HG02588 (cell line): ENCODE measurements around the gene DOCK2.
"Not testable (repeated sequence)": the region's sequence is repeated elsewhere in the genome, so short reads cannot be mapped to it uniquely, and the experiment has no call there.

ENCODE experiments used
- ATAC-seq: cut with Tn5 transposase; IDR thresholded peaks from one replicate; pipeline ENCODE4 v1.9.1; 2021; ENCODE audit warnings: mild to moderate bottlenecking, moderate library complexity; ENCODE audit not compliant: unreplicated experiment

The DOCK2 gene

DNA sequence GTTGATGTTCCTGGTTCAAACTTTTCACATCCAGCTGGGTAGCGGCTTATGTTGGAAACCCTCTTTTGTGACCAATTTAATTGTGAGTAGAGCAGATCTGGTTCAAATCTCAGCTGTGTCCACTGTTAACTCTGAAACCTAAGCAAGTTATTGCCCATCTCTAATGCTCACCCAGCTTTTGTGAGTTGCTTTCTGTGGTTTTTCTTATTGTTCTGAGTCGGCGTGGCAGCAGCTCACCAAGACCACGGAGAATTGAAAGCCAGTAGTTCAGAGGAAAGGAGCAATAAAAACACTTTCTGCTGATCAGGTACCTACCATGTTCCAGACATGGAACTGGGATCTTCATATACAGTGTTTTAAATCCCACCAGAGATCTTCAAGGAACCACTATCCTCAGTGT, 114.4 kb downstream of the DOCK2 start:
- ATAC-seq: no peak

DNA sequence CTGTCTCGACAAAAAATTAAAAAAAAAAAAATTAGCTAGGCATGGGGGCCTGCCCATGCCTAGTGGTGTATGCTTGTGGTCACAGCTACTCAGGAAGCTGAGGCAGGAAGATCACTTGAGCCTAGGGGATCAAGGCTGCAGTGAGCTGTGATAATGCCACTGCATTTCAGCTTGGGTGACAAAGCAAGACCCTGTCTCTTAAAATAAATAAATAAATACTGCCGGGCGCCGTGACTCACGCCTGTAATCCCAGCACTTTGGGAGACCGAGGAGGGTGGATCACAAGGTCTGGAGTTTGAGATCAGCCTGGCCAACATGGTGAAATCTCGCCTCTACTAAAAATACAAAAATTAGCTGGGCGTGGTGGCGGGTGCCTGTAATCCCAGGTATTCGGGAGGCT, 115.5 kb downstream of the DOCK2 start:
- not testable (repeated sequence) for ATAC-seq

DNA sequence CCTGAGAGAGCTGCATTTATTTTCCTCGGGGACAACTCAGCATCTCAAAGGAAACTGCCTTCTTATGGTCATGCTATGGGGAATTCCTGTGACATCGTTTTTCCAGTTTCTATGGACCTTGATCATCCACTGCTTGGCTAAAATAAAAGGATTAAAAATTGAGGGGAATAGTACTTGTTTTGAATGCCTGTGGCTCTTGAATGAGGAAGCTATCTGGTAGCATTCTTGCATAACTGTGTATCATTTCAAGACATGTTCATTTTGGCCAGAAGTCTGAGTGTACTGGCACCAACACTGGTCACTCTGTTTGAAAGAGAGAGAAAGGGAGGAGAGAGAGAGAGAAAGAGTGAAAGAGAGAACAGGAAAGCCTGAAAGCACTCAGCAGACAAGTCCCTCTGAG, 116.7 kb downstream of the DOCK2 start:
- no peak for ATAC-seq

DNA sequence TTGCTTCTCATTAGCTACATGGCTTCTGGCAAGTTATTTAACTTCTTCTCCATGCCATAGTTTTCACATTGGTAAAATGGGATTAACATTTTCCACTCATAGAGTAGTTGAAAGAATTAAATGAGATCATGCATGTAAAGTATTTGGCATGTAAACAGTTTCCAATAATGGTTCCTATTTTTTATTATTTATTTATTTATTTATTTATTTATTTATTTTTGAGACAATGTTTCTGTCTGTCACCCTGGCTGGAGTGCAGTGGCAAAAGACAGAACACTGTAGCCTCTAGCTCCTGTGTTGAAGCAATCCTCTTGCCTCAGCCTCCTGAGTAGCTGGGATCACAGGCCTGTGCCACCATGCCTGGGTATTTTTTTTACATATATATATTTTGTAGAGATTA, 117.7 kb downstream of the DOCK2 start:
- ATAC-seq: no peak

DNA sequence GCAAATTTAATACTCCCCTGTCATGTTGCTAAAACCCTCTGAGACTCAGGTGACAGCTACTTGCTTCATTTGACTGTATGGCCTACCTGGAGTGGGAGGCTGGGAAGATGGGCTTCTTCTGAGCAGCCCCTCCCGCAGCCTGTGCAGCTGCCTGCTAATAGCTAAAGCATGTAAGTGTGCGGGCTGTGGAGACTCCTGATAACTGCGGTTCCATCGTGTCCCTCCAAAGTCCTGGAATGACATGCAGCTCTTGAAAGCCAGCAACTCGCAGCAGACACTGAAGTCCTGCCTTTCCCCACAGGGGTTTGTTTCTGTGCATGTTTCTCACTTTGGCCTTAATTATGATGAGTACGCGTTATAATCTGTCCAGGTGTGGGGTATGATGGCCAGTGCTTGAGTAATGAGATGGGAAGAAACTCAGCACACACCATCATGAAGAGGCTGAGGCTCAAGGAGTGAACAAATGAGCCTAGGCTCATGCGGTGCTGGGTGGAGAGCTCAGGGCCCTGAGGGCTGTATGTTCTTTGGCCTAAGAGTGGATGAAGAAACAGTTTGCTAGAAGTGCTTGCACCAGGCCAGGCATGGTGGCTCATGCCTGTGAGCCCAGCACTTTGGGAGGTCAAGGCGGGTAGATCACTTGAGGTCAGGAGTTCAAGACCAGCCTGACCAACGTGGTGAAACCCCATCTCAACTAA, 119.1 kb downstream of the DOCK2 start:
- ATAC-seq: no peak

DNA sequence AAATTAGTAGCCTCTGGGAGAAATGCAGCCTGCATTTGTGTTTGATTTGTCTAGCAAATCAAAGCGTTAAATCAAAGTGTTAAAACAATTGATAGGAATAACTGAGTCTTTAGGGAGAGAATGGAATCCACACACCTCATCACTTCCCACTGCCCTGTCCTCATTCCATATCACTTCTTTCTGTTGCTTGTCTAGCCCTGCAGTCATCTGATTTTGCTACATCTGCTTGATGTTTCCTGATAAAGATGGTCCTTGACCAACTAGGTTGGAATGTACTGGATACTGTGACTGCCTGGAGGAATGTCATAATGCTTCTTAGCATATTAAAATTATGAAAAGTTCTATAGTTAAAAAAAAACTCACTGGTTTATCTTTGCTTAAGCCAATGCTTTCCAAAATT, 119.9 kb downstream of the DOCK2 start:
- no peak for ATAC-seq

DNA sequence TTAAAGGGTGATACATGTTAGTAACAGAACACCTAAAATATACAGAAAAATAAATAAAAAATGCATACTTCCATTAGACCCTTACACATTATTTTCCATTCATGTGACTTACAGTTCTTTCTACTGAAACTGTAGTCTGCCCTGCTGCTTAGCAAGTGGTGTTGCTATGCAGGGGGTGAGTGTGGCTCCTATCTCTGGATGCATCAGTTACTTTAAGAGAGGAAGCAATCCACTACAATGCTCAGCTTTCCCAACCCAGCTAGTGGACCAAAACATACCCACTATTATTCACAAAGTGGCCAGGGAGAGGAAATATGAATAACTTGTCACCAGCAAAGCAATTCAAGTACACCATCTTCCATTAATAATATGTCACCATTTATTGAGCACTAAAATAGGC, 121.8 kb downstream of the DOCK2 start:
- ATAC-seq: no peak

DNA sequence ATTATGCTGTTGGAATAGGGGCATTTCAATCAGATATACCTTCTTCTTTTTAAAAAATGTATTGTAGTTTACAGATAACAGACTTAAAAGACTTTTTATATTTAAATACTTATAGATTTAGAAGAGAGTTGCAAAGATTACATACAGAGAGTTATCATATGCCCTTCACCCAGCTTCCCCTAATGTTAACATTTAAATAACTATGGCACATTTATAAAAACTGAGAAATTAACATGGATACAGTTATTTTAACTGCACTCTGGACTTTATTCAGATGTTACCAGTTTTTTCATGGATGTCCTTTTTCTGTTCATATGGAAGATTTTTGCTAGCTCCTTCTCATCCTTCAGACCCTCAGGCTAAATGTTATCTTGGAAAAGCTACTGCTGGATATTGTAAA, 123.2 kb downstream of the DOCK2 start:
- ATAC-seq: no peak

DNA sequence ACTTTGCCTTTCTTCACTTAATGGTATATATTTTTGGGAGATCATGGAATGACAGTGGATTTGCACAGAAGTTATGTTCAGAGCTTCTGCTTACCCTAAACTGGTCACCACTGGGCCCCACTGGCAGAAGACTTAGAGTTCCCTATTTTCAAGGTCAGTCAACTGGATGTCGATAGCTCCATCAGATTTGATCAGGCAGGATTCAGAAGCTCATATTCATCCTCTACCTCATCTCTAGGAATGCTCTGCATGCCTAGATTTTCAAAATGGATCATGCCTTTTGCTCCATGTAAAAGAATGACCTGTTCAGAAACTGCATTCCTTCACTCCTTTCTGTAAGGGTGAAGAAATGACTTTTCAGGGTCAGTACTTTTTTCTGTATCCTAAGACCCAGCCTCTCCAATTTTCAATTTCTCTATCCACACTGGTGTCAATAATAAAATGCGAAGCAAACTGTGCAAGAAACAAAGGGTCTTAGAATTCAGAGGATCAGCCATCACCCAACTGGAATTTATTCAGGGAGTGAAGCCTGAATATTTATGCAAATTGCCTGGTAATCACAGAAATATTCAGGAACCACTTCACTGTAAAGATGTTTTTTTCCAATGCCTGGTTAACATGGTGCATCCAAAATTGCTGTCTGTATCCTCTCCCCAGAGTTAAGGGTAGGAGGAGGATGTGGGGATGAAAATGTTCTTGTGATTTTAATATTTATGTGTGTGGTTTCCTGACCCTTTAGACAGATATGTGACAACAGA, 125.4 kb downstream of the DOCK2 start:
- ATAC-seq: no peak

DNA sequence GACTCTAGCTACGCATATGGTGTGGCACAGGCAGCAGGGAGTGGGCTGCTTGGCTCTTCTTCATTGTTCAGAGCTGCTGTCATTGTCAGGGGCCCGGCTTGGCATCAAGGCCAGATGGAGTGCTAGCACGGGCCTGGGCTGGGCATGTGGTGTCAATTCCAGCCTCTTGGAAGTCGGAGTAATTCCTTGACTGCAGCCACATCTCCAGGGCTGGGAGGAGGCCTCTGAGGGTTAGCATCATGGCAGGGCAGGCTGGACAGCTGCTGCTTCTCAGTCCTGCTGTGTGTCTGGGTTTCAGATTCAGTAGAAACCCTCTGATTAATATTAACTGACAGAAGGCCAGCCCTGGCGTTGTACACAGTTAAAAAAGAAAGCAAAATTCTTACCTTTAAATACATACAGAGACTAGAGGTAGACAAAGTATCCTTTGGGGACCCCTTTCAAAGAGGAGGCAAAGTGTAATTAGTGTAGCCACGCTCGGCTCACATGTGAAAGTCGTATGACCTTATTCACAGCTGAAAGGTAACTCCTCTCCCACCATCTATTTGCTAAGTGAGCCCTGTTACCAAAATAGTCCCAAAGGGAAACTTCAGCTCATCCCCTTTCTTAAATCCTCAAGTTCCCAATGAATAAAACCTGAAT, 126.4 kb downstream of the DOCK2 start:
- ATAC-seq: peak; percentile 80

DNA sequence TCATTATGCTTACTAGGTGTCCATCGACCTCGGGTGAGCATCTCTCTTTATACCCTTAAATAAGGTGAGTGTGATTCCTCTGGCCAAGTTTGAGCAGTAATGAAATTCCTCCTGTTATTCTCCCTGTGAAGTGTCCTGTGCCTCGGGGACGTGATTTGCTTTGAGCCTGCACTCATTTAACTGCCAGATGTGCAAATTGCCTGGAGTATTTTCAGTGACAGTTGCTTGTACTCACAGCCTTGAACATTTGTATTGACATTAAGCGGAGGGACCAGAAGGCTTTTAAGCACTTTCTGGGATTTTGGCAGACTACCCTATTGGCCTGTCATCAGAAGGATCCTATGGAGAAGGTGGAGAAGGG, 126.9 kb downstream of the DOCK2 start:
- no peak for ATAC-seq

DNA sequence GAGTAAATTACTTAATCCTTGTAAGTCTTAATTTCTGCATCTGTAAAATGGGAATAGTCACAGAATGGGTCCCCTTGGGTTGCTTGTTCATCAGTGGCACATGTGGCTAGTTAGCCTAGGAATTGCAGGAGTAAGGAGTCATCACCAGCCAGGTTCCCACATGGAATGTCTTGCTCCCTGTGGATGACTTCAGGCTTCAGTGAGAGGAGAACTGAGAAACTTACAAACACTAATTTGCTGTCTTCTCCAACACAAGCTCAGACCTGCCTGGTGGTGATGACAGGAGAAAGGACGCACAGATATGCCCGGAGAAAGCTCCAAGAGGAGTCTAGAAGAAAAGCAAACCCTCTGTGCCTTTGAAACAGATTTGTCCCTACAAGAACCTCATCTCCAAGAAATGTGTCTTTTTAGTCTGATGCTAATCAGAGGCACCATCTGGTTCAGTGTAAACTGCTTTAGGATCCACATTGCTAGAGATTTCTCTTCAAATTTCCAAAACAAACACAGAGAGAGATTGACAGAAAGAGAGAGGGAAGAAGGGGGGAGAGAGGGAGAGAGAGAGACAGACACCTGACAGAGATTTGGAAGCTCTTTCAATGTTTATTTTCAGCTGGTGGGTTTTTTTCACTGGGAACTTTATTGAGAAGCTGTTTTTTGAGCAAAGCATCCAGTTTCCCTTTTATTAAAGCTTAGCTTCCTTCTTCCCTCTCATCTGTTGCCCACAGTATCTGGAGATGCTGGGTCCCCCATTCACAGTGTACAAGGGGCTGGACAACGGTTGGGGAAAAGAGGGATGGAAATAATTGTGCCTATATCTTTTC, 128.3 kb downstream of the DOCK2 start:
- no peak for ATAC-seq

DNA sequence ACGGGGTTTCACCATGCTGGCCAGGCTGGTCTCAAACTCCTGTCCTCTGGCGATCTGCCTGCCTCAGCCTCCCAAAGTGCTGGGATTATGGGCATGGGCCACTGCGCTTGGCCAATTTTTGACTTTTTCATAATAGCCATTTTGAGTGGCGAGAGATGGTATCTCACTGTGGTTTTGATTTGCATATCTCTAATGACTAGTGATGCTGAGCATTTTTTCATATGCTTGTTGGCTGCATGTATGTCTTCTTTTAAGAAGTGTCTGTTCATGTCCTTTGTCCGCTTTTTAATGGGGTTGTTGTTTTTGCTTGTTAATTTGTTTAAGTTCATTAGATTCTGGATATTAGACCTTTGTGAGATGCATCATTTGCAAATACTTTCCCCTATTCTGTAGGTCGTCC, 129.9 kb downstream of the DOCK2 start:
- ATAC-seq: not testable (repeated sequence)

DNA sequence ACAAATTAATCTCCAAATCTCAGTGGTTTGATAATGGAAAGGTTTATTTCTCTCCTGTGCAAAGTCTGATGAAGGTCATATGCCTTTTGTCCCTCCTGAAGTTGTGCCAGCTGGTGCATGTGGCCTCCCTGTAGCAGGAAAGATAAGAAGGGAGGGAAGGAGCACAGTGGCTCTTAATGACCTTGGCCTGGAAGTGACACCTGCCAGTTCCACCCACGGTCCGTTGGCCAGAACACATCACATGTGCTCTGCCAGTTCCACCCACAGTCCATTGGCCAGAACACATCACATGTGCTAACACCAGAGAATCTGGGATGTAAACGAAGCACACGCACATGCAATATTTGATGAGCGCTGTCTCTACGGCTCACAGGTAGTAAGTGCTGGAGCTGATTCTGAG, 130.9 kb downstream of the DOCK2 start:
- ATAC-seq: no peak

DNA sequence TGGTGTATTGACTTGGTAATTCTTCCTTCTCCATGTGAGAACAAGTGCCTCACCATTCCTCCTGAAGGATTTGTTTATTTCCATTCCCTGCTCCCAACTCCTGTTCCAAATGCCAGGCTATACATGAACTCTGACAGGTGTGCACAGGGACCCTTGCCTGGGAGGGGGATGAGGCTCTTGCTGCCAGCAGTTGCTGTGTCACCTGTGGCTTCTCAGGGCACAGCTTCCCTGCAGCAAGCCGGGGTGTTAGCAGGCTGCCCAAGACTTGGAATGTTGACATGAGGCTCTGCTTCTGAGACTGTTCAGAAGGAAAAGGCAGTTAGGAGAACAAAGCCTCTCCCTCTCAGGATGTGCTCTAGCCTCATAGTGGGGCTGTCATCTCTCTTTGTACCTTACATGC, 131.3 kb downstream of the DOCK2 start:
- ATAC-seq: no peak

DNA sequence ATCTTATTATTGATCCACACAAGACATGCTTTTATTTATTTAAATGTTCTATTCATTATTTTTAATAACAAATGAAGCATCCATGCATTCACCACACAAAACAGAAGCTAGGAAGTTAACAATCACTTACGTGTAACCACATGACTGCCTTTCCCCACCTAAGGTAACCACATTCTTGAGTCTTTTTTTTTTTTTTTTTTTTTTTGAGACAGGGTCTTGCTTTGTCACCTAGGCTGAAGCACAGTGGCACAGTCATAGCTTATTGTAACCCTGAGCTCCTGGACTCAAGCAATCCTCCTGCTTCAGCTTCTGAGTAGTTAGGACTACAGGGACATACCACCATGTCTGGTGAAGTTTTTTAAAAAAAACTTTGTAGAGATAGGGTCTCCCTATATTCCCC, 133.0 kb downstream of the DOCK2 start:
- no peak for ATAC-seq

DNA sequence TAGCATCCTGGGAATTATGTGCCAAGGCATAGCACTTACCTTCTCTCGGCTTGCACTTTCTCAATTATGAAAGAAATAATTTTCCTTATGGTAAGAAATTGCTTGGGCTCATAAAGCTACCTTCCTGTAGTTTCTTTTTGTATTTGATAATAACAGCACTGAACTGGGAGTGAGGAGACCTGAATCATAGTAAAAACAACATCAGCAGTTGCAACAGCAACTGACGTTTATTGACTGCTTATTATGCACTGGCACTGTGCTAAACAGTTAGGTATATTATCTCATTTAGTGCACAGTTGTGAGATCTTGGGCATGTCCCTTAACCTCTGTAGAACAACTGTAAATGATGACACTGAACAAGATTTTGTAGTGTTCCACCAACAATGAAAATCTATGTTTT, 135.2 kb downstream of the DOCK2 start:
- ATAC-seq: no peak

DNA sequence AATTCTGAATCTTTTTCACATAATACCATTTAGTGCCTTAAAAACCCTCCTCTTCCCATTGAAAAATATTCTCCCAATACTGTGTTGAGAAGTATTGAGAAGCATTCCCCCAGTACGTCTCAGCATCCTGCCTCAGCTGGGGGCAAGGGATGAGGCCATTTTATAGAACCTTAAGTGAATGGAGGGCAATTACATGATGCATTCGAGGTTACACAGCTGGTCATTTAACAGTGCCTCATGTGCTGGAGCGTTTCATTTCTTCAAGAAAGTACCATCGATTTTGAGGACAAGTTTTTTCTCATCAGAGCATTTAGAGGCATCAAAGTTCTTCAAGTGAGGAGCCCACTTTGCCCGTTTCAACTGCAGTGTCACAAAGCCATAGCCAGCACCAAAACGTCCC, 135.6 kb downstream of the DOCK2 start:
- ATAC-seq: no peak

DNA sequence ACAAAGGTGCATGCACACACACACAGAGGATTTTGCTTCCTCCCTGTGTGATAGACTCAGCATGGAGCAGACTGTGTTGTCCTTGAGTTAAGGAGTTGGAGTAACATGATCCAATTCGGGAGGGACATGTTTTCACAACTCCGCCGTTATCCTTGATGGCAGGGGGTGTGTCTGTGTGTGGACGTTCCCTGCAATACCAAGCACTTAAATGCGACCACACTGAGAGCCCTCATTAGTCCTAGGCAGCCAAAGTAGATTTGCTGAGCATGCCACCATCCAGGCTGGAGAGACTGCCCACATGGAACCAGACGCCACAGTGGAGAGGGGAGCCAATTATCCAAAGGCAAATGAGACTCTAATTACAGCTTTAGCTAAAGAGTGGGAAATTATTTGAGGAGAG, 140.1 kb downstream of the DOCK2 start:
- ATAC-seq: no peak

DNA sequence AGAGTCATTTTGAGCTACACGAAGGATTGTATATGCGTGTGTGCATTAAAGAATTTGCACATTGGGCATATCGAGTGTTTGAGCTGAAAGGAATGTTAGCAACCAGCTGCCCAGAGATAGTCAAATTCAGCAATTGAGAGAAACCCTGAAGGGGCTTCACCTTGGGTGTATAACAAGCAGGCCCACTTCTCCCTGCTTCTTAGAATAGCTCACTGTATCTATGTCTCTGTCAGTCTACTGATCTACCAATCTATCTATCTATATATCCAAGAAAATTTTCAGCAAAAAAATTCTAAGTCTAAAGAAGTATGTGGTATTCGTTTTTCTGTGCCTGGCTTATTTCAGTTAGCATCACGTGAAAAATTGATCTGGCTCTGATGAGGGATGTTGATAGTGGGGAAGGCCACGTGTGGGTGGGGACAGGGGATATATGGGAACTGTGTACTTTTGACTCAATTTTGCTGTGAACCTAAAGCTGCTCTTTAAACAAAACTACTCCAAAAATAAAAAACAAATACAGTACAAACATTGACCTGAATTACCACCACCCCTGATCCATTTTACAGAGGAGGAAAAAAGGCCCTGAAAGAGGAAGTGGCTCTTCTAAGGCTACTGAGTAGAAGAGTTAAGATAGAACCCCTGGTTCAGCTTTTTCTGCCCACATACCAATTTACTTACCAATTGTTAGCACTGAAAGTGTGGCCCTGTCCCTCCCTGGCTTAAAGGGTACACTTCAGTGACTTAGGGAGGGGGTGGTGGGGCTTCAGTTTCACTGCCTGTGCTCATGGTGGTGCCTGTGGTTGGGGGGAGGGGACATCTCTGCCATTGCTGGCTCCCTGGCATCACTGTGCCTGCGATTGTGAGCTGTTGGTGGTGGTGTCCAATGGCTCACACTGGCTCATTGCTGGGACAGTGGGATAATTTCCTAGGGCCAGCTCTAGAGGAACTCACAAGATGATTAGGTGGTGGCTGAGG, 141.8 kb downstream of the DOCK2 start:
- peak; percentile 92 for ATAC-seq
